Endometrial microvascular endothelial cells (primary cell): ENCODE results near the gene DNAL1. TPM values are rescaled to one million over a fixed set of nuclear protein-coding genes. Genes with fewer than 3 reads are reported as not detected.

Source experiments
- in situ Hi-C: cut with HindIII; loops from 2 replicates; pipeline ENCODE4 v1.10.0; 2017; ENCODE audit warnings: low sequenced_read_pairs, low pct_unique_long_range_greater_than_20kb; ENCODE audit errors: inconsistent ontology term
- total RNA-seq: library from RNA; depleted of rRNA; stranded (reverse); fragments of >200 nt; gene quantifications from one replicate; pipeline ENCODE4 v1.2.3, GENCODE V29; 2015; ENCODE audit errors: inconsistent ontology term

The DNAL1 gene
- total RNA-seq, 1 donor from 2014 or later: 3.4 TPM

DNA sequence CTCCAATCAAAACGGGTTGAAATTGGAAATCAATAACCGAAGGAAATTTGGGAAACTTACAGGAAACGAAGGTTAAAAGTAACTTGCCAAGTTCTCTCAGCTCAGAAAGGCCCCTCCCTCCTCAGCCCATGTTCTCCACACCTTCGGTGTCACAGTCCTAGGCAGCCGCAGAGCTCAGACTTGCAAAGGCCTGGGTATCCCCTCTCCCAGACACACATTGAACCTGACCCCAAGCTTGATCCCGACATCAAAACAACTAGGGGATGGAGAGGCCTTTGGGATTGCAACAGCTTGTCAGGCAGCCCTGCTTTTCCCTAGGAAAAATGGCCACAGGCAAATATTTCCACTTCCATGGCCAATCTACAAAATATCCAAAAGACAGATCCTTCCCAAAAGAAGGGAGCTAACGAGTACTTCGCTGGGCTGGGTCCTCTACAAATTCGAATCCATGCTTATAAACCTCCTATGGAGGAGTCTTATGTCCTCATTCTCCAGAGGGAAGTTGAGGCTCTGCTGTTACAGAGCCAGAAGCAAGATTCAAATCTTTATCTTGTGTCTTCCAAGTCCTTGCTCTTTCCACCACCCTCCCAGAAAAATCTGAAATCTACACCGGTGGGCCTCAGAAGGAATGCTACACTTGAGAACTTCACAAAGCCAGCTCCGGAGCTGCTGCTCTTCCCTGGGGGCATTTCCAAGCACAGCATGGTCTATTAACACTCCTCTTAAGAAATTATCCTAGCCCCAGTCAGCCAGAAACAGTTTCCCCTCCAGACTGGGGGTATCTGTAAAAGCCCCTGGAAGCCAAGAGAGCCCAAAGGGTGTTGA, 105.1 kb downstream of the DNAL1 start:
- in situ Hi-C loops: no loop called here

DNA sequence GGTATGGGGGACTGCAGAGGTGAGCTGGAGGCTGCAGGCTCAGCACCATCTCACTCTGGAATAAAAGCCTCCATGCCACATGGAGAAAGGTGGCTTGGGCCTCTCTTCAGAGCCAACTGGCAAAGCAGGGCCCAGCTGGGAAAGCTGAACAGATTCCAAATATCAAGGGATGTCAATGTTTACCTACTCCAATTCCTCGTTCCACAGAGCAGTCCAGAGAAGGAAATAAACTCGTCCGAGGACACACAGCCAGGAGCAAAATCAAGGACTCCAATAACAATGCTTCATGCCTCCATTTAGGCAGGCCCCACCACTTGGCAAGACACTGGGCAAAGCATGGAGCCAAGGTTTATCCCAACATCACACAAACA, 105.7 kb downstream of the DNAL1 start:
- in situ Hi-C loops: no loop called here

DNA sequence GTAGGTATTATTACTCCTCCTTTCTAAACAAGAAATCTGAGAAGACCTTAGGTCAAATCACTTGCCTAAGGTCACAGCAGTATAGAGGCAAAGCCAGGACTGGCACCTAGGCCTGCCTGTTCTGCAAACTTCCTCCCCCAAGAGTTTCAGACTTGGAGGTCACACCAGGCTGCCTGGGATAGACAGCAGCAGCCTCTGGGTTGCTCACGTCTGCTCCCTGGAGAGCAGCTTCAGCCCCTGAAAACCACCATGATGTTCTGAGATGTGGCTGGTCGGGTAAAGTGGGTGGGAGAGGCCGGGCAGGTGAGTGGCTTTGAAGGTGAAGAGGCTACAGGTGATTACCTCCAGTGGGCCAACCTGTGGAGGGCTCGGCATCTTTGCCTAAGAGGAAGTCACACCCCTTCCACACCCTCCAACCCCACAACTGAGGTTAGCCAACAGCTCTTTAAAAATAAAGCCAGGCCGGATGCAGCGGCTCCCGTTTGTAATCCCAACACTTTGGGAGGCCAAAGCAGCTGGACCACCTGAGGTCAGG, 106.4 kb downstream of the DNAL1 start:
- in situ Hi-C loops: no loop called here

DNA sequence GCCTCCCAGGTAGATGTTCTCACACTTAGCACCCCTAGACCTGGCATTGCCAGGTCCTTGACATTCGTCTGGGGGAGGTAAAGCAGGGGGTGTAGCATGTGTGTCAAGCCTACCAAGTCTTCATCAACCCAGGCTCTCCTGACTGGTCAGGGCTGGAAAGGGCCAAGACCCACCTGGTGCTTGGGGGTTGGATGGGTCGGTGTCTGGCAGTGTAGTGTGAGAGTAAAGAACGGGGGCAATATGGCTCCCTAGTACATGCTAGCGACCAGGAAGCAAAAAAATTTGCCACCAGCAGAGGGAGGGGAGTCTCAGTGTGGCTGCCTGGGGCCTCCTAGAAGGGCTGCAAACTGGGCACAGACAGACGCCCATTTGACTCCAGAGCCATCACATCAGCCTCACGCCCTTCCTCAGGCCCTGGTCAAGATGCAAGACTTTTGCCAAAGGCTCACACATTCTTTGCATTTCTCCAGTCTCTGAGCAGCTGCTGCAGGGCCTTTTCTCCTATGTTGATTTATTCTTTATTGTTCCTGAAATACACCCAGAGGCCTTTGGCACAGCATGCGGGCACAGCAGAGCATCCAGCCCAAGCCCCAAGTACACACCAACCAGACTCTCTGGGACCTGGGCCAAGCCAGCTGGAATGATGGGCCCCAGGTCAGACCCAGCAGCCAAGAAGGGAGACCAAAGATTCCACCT, 107.7 kb downstream of the DNAL1 start:
- in situ Hi-C loops: no loop called here

Other genes starting within 250 kb of the DNAL1 start
- 43.5 TPM for gene NUMB, start 186.4 kb upstream of the DNAL1 start, total RNA-seq
- gene RIOX1, start 154.1 kb upstream of the DNAL1 start, total RNA-seq: 23.0 TPM
- 2.1 TPM for gene ACOT1, start 107.8 kb upstream of the DNAL1 start, total RNA-seq
- not detected for gene HEATR4, start 86.0 kb upstream of the DNAL1 start, total RNA-seq
- 37.8 TPM for gene ACOT2, start 75.8 kb upstream of the DNAL1 start, total RNA-seq
- gene ACOT4, start 53.1 kb upstream of the DNAL1 start, total RNA-seq: 0.65 TPM
- not detected for gene ACOT6, start 32.5 kb upstream of the DNAL1 start, total RNA-seq
- gene PNMA1, start 69.4 kb downstream of the DNAL1 start, total RNA-seq: 32.1 TPM
- 4.9 TPM for gene PTGR2, start 206.8 kb downstream of the DNAL1 start, total RNA-seq
- 51.2 TPM for gene ZNF410, start 241.9 kb downstream of the DNAL1 start, total RNA-seq